ENCODE results near the gene TOX4.

Gene TOX4

DNA sequence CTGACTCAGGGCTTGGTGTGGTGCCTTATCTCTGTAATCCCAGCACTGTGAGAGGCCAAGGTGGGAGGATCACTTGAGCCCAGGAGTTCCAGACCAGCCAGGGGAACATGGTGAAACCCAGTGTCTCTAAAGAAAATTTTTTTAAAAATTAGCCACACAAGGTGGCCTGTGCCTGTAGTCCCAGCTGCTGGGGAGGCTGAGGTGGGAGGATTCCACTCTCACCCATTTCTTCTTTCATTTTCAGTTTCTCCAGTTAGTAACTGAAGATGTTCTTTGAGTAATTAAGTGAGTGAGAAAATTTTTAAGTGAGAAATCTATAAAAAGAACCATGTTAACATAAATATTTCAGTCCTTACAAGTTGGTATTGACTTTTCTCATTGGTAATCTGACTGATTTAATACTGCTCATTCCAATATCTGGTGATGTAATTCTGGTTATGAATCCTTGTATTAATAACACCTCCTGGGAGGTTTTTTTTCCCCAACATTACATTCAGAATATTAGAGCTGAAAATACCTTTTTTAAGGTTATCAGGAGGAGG lies 28.1 kb downstream of the TOX4 start:
- Histone ChIP-seq H3K27me3 (ENCODE audit: low read depth, low read length) (no peaks in the 10 kb centered on the region), H3K4me3 (ENCODE audit: low read depth in 1 of 2, low read length in 2 of 2) (no peak overlapping the region), H3K27ac (ENCODE audit: low read length) (no peak overlapping the region), H3K36me3 (ENCODE audit: control insufficient read depth in 1 of 2, insufficient read depth in 2 of 2, low read length in 2 of 2) (peaks cover 31 to 32% of the 10 kb centered on the region in 2 donors), H3K4me1 (ENCODE audit: control insufficient read depth in 1 of 2, insufficient read depth in 2 of 2, low read length in 2 of 2) (peaks cover 3 to 13% of the 10 kb centered on the region in 2 donors), H3K9me3 (ENCODE audit: control insufficient read depth in 1 of 2, low read length in 2 of 2) (no peaks in the 10 kb centered on the region)

DNA sequence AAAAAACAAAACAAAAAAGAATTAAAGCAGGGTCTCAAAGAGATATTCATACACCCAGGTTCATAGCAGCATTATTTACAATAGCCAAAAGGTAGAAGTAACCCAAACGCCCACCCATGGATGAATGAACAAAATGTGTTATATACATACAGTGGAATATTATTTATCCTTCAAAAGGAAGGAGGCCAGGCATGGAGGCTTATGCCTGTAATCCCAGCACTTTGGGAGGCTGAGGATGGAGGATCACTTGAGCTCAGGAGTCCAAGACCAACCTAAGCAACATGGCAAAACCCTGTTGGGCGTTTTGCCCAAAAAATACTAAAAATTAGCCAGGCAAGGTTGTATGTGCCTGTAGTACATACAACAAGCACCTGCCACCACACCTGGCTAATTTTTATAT lies 29.6 kb downstream of the TOX4 start:
- H3K36me3 ChIP-seq (ENCODE audit: control insufficient read depth in 1 of 2, insufficient read depth in 2 of 2, low read length in 2 of 2) = peaks cover 18 to 19% of the 10 kb centered on the region in 2 donors
- no peaks in the 10 kb centered on the region for H3K9me3 ChIP-seq (ENCODE audit: control insufficient read depth in 1 of 2, low read length in 2 of 2)
- H3K27ac ChIP-seq (ENCODE audit: low read length) = no peak overlapping the region
- H3K27me3 ChIP-seq (ENCODE audit: low read depth, low read length) = no peaks in the 10 kb centered on the region
- no peak overlapping the region for H3K4me3 ChIP-seq (ENCODE audit: low read depth in 1 of 2, low read length in 2 of 2)
- peaks cover 6 to 21% of the 10 kb centered on the region in 2 donors for H3K4me1 ChIP-seq (ENCODE audit: control insufficient read depth in 1 of 2, insufficient read depth in 2 of 2, low read length in 2 of 2)

DNA sequence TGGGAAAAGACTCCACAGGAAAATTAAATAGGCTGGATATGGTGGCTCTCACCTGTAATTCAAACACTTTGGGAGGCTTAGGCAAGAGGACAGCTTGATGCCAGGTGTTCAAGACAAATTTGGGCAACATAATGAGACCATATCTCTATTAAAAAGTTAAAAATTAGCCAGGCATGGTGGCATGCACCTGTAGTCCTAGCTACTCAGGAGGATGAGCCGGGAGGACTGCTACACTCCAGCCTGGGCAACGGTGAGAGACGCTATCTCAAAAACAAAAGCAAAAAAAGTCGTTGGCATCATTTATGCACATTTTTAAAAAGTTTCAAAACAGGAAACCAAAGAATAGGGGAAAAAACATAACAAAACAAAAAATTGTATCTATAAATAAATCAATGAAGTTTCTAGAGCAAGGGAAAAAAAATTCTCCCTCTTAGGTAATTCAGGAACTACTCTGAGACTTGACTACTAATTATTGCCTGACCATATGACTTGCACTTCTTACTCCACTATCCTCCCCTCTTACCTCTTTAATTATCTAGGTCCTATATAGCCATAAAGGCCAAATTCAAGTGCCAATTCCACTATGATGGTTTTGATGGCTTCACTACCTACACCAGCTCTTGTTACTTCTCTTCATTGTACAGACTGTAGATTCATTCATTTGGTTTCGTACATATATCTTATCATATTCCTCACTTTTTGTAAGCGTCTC lies 32.6 kb downstream of the TOX4 start:
- H3K4me3 ChIP-seq (ENCODE audit: low read depth in 1 of 2, low read length in 2 of 2) = peak overlapping the region; percentile 90 to 97
- H3K27me3 ChIP-seq (ENCODE audit: low read depth, low read length) = no peaks in the 10 kb centered on the region
- H3K36me3 ChIP-seq (ENCODE audit: control insufficient read depth in 1 of 2, insufficient read depth in 2 of 2, low read length in 2 of 2) = no peaks in the 10 kb centered on the region
- no peak overlapping the region for H3K27ac ChIP-seq (ENCODE audit: low read length)
- peaks cover 6 to 25% of the 10 kb centered on the region in 2 donors for H3K4me1 ChIP-seq (ENCODE audit: control insufficient read depth in 1 of 2, insufficient read depth in 2 of 2, low read length in 2 of 2)
- H3K9me3 ChIP-seq (ENCODE audit: control insufficient read depth in 1 of 2, low read length in 2 of 2) = no peaks in the 10 kb centered on the region

DNA sequence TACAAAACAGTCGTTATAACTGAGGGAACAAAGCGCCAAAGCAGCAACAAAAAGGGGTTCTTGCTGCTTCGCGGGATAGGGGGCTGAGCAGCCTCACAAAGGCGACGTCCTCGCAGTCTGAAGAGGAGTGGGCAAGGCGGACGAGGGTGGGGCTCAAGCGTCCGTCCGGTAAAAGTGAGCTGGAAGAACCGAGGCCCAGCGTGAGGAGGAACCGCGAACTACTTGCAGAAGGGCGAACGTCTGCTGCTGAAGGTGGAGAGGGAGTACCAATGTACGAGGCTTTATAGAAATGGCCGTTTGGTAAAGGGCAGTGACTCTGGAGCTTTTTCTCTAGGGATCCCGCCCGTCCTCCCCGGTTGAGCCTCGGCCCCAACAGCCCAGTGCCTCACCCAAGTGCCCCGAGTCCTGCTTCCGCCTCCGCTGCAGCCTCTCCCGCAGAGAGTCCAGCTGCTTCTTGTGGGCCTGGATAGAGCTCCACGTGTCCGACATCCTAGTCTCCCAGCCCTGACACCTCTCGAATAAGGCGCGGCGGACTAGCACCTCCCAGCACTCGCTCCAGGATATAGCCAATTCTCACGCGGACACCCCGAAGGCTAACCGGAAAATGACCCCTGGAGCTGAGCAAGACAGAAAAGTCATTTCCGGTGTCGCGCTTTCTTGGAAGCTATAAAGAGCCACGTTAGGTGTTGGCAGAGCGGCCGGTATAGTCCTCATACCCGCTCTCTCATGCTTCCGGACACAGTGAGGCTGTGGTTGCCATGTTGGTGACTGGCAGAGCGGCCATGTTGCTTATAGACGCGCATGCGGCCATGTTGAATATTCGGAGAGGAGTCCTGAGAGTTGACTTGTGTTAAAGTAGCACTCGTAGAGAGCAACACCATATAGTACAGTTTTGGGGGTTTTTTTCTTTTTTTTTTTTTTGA lies 34.0 kb downstream of the TOX4 start, which contains the start of gene METTL3:
Gene METTL3 (minus strand): TSS at position 606 of the 923 bp plus-strand sequence. CDS start 117 bp downstream, at position 489.
- Histone ChIP-seq H3K36me3 (ENCODE audit: control insufficient read depth in 1 of 2, insufficient read depth in 2 of 2, low read length in 2 of 2) (no peaks in the 10 kb centered on the region), H3K4me3 (ENCODE audit: low read depth in 1 of 2, low read length in 2 of 2) (peak within 1 kb of the TSS; percentile 90 to 97), H3K27me3 (ENCODE audit: low read depth, low read length) (no peaks in the 10 kb centered on the region), H3K9me3 (ENCODE audit: control insufficient read depth in 1 of 2, low read length in 2 of 2) (no peaks in the 10 kb centered on the region), H3K4me1 (ENCODE audit: control insufficient read depth in 1 of 2, insufficient read depth in 2 of 2, low read length in 2 of 2) (peaks cover 6 to 25% of the 10 kb centered on the region in 2 donors), H3K27ac (ENCODE audit: low read length) (peak within 1 kb of the TSS; percentile 92)

DNA sequence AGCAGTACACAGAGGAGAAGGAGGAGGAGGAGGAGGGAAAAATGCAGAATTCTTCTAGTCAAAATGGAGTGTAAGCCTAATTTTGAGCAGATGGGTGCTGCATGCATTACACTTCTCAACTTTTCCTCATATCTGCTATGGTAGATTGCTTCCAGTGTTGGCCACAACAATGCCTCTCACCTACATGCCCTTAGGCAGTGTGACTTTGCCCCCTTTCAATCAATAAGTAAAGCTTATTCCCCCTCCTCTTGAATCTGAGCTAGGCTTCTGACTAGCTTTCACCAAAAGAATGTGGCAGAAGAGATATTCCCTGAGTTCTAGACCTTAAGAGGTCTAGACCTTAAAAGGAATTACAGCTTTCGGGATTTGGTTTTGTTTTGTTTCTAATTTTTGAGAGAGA lies 37.3 kb downstream of the TOX4 start:
- Histone ChIP-seq H3K36me3 (ENCODE audit: control insufficient read depth in 1 of 2, insufficient read depth in 2 of 2, low read length in 2 of 2) (no peaks in the 10 kb centered on the region), H3K27ac (ENCODE audit: low read length) (no peak overlapping the region), H3K4me1 (ENCODE audit: control insufficient read depth in 1 of 2, insufficient read depth in 2 of 2, low read length in 2 of 2) (peaks cover 9 to 20% of the 10 kb centered on the region in 2 donors), H3K4me3 (ENCODE audit: low read depth in 1 of 2, low read length in 2 of 2) (no peak overlapping the region), H3K27me3 (ENCODE audit: low read depth, low read length) (no peaks in the 10 kb centered on the region), H3K9me3 (ENCODE audit: control insufficient read depth in 1 of 2, low read length in 2 of 2) (no peaks in the 10 kb centered on the region)

DNA sequence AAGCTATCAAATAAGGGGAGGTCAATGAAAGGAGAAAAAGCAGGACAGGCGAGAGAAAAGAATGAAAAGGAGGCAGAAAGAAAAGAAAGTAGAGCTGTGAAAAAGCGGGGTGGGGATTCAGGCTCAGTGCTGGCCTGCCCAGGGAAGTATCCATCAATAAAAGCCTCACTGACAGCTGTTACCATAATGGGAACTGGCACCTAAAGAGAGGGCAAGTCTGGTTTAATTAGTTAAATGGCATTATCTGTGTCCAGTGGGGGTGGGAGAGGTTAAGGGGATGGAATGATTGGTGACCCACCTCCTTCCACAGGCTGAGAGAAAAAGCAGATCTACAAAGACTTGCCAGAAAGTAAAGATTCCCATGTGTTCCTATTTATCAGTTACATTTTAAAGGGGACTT lies 41.7 kb downstream of the TOX4 start:
- H3K9me3 ChIP-seq (ENCODE audit: control insufficient read depth in 1 of 2, low read length in 2 of 2) = no peaks in the 10 kb centered on the region
- peak overlapping the region; percentile 6 for H3K27ac ChIP-seq (ENCODE audit: low read length)
- H3K27me3 ChIP-seq (ENCODE audit: low read depth, low read length) = no peaks in the 10 kb centered on the region
- H3K36me3 ChIP-seq (ENCODE audit: control insufficient read depth in 1 of 2, insufficient read depth in 2 of 2, low read length in 2 of 2) = peaks cover 0 to 9% of the 10 kb centered on the region in 2 donors
- no peak overlapping the region for H3K4me3 ChIP-seq (ENCODE audit: low read depth in 1 of 2, low read length in 2 of 2)
- peaks cover 4 to 23% of the 10 kb centered on the region in 2 donors for H3K4me1 ChIP-seq (ENCODE audit: control insufficient read depth in 1 of 2, insufficient read depth in 2 of 2, low read length in 2 of 2)

DNA sequence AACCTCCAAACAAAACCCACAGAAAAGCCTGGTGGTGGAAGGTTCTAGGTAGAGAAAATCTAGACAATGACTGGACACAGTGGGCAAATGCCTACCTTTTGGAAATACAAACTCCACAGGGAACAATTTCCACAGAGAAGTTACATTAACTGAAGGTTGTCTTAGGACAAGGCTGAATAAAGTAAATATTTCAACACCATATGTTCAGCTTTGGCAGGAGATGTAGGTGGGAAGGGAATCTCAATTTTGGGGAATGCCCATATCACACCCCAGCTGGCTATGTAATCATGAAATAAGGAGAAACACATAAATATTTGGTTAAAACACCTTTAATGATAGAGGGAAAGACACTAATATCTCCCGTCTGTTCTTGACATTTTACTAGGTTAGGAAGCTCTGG lies 43.8 kb downstream of the TOX4 start:
- H3K27ac ChIP-seq (ENCODE audit: low read length) = no peak overlapping the region
- H3K9me3 ChIP-seq (ENCODE audit: control insufficient read depth in 1 of 2, low read length in 2 of 2) = no peaks in the 10 kb centered on the region
- no peaks in the 10 kb centered on the region for H3K27me3 ChIP-seq (ENCODE audit: low read depth, low read length)
- H3K36me3 ChIP-seq (ENCODE audit: control insufficient read depth in 1 of 2, insufficient read depth in 2 of 2, low read length in 2 of 2) = peaks cover 0 to 14% of the 10 kb centered on the region in 2 donors
- H3K4me1 ChIP-seq (ENCODE audit: control insufficient read depth in 1 of 2, insufficient read depth in 2 of 2, low read length in 2 of 2) = peaks cover 4 to 40% of the 10 kb centered on the region in 2 donors
- H3K4me3 ChIP-seq (ENCODE audit: low read depth in 1 of 2, low read length in 2 of 2) = no peak overlapping the region

DNA sequence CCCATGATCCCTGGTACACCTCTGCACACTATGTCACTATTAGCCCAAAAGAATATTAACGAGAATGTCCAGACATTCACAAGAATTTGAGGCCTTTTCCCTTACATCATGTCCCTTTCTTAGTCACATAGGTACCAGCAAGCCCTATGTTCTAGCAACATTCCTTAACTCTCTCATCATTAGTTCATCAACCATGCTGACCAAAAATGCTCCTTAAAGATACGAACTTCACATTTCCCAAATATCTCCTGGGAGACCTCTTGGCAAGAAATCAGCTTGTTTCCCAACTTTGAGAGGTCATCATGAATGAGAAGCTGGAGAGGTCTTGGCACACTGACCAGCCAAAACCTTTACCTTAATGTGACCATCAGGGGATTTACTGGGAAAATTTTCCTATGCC lies 44.5 kb downstream of the TOX4 start:
- Histone ChIP-seq H3K4me3 (ENCODE audit: low read depth in 1 of 2, low read length in 2 of 2) (no peak overlapping the region), H3K4me1 (ENCODE audit: control insufficient read depth in 1 of 2, insufficient read depth in 2 of 2, low read length in 2 of 2) (peaks cover 4 to 40% of the 10 kb centered on the region in 2 donors), H3K9me3 (ENCODE audit: control insufficient read depth in 1 of 2, low read length in 2 of 2) (no peaks in the 10 kb centered on the region), H3K27me3 (ENCODE audit: low read depth, low read length) (no peaks in the 10 kb centered on the region), H3K36me3 (ENCODE audit: control insufficient read depth in 1 of 2, insufficient read depth in 2 of 2, low read length in 2 of 2) (peaks cover 0 to 14% of the 10 kb centered on the region in 2 donors), H3K27ac (ENCODE audit: low read length) (no peak overlapping the region)

DNA sequence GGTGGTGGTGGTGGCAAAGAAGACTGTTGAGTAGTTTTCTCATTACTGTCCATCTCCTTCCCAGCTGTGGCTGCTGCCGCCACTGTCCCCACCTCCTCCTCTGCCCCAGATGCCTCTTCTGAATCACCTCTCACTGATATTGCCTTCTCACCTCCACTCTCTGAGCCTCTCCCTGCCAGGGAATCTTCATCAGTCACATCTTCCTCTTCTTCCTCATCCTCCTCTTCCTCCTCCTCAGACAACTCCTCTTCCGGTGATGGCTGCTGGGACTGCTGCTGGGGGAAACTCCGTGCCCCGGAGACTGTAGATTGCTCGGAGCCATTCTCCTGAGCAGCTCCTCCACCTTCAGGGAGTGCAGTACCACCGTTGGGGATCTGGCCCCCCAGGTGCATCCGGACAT lies 46.2 kb downstream of the TOX4 start:
- Histone ChIP-seq H3K36me3 (ENCODE audit: control insufficient read depth in 1 of 2, insufficient read depth in 2 of 2, low read length in 2 of 2) (peaks cover 0 to 14% of the 10 kb centered on the region in 2 donors), H3K9me3 (ENCODE audit: control insufficient read depth in 1 of 2, low read length in 2 of 2) (no peaks in the 10 kb centered on the region), H3K27me3 (ENCODE audit: low read depth, low read length) (no peaks in the 10 kb centered on the region), H3K27ac (ENCODE audit: low read length) (no peak overlapping the region), H3K4me1 (ENCODE audit: control insufficient read depth in 1 of 2, insufficient read depth in 2 of 2, low read length in 2 of 2) (peaks cover 3 to 49% of the 10 kb centered on the region in 2 donors), H3K4me3 (ENCODE audit: low read depth in 1 of 2, low read length in 2 of 2) (no peak overlapping the region)

DNA sequence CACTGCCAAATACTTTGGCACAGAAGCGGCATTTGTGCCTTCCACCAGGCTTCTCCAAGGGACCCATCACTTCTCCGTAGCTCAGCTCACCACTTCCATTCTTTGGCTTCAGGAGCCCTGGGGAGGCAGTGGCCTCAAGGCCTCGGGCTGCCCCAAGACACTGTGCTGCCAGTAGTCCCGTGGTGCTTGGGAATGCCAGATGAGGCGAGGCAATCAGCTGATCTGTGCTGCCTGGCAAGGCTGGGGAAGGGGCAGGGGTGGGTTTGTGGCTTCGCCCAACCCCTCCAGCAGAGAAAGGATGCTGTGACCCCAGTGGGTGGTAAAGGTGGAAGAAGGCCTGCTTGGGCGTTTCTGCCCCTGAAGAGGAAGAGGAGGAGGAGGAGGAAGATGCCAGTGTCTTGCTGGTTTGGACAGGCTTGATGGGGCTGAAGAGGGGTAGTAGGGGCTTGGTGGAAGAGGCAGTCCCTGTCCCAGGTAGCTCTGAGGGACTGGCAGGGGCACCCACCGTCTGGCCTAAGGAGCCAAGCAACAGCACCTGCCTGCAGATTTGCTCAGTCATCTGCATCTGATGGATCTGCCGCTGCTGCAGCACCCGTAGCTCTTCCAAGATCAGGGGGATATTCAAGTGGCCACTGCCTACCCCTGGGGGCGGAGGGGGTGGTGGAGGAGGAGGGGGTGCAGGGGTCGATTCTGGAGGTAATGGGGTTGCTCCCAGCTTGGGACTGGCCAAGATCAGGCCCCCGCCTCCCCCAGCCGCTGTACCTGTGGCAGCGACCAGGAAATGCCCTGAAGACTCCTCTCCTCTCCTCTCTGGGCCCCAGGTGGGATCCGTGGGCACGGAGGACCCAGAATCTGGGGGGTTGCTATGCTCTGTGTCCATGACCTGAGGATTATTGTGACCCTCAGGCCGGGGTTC lies 47.8 kb downstream of the TOX4 start:
- no peak overlapping the region for H3K27ac ChIP-seq (ENCODE audit: low read length)
- H3K9me3 ChIP-seq (ENCODE audit: control insufficient read depth in 1 of 2, low read length in 2 of 2) = no peaks in the 10 kb centered on the region
- no peaks in the 10 kb centered on the region for H3K27me3 ChIP-seq (ENCODE audit: low read depth, low read length)
- H3K4me1 ChIP-seq (ENCODE audit: control insufficient read depth in 1 of 2, insufficient read depth in 2 of 2, low read length in 2 of 2) = peaks cover 0 to 49% of the 10 kb centered on the region in 2 donors
- H3K36me3 ChIP-seq (ENCODE audit: control insufficient read depth in 1 of 2, insufficient read depth in 2 of 2, low read length in 2 of 2) = peaks cover 0 to 14% of the 10 kb centered on the region in 2 donors
- H3K4me3 ChIP-seq (ENCODE audit: low read depth in 1 of 2, low read length in 2 of 2) = peak overlapping the region; percentile 67 to 86

Measured in muscle layer of duodenum (tissue), 2 donors.